Cerebellar cortex (tissue), 1 donor: ENCODE measurements around the gene PIBF1.
"Not testable (repeated sequence)": the region's sequence is repeated elsewhere in the genome, so short reads cannot be mapped to it uniquely, and the experiment has no call there.

Source experiments
- DNase-seq: peaks from one replicate; pipeline ENCODE4 v3.0.0-alpha.2; 2015; ENCODE audit warnings: low spot score

The PIBF1 gene

GRCh38 chr13:72820156-72820897, 38.4 kb downstream of the PIBF1 start:
- DNase-seq: peak; percentile 7

GRCh38 chr13:72820898-72821279, 39.0 kb downstream of the PIBF1 start:
- no peak for DNase-seq

- DNase-seq: no peak
These were observed 41.1 kb downstream of the PIBF1 start for GRCh38 chr13:72823081-72823480.

GRCh38 chr13:72823724-72824123, 41.8 kb downstream of the PIBF1 start:
- DNase-seq: no peak

- DNase-seq: no peak
These were observed 52.7 kb downstream of the PIBF1 start for GRCh38 chr13:72834601-72835000.

GRCh38 chr13:72839831-72840426, 58.0 kb downstream of the PIBF1 start:
- DNase-seq: peak; percentile 29

GRCh38 chr13:72842991-72843390, 61.1 kb downstream of the PIBF1 start:
- no peak for DNase-seq

- not testable (repeated sequence) for DNase-seq
These were observed 63.2 kb downstream of the PIBF1 start for GRCh38 chr13:72845148-72845547.

GRCh38 chr13:72849571-72849970, 67.6 kb downstream of the PIBF1 start:
- DNase-seq: no peak

GRCh38 chr13:72850959-72851677, 69.2 kb downstream of the PIBF1 start:
- no peak for DNase-seq

GRCh38 chr13:72851678-72852014, 69.7 kb downstream of the PIBF1 start:
- no peak for DNase-seq

- DNase-seq: no peak
These were observed 70.3 kb downstream of the PIBF1 start for GRCh38 chr13:72852207-72852606.

- DNase-seq: no peak
These were observed 71.1 kb downstream of the PIBF1 start for GRCh38 chr13:72853000-72853399.

GRCh38 chr13:72864142-72865011, 82.4 kb downstream of the PIBF1 start:
- no peak for DNase-seq

GRCh38 chr13:72868229-72868628, 86.3 kb downstream of the PIBF1 start:
- DNase-seq: no peak

- DNase-seq: no peak
These were observed 93.3 kb downstream of the PIBF1 start for GRCh38 chr13:72875233-72875632.

GRCh38 chr13:72884101-72884500, 102.2 kb downstream of the PIBF1 start:
- no peak for DNase-seq

GRCh38 chr13:72886272-72887067, 104.5 kb downstream of the PIBF1 start:
- no peak for DNase-seq

- no peak for DNase-seq
These were observed 107.6 kb downstream of the PIBF1 start for GRCh38 chr13:72889495-72889894.

GRCh38 chr13:72890546-72890945, 108.6 kb downstream of the PIBF1 start:
- DNase-seq: no peak

- DNase-seq: no peak
These were observed 109.5 kb downstream of the PIBF1 start for GRCh38 chr13:72891423-72891822.

GRCh38 chr13:72896869-72897268, 114.9 kb downstream of the PIBF1 start:
- DNase-seq: no peak
